IMR-90 (cell line): Measurements from ENCODE around the gene KLRC1. TPM values are rescaled to one million over a fixed set of nuclear protein-coding genes. Genes with fewer than 3 reads are reported as not detected.

ENCODE experiments used
- ATAC-seq: fragments of 200-7000 bp; cut with Tn5 transposase; 2 replicates; pipeline ENCODE4 v1.9.1; 2020; ENCODE audit warnings: low read depth, mild to moderate bottlenecking, moderate library complexity
- BruUV-seq: library from RNA; stranded (reverse); fragments of 400-500 nt; replicated peaks from 2 replicates; lab custom pipeline; 2021; lab: Mats Ljungman, UMichigan
- CTCF ChIA-PET: fragments of 300-600 bp; formaldehyde crosslinking; extraction: SDS; loops from one replicate; lab custom pipeline; 2021; ENCODE audit warnings: antibody characterized with exemption; lab: Yijun Ruan, JAX
- POLR2A ChIA-PET: fragments of 300-600 bp; sonication (Branson Sonifier 250); formaldehyde crosslinking; loops from one replicate; lab custom pipeline; 2022; ENCODE audit warnings: antibody characterized with exemption; ENCODE audit not compliant: unreplicated experiment; lab: Charles Lee
- DNase-seq: peaks from one replicate; pipeline ENCODE4 v3.0.0; 2013
- H2AFZ ChIP-seq: replicated peaks from 2 replicates; pipeline ENCODE3; 2013; ENCODE audit warnings: low read length, mild to moderate bottlenecking; ENCODE audit not compliant: poor library complexity
- H2AK5ac ChIP-seq: 2 replicates; pipeline ENCODE4 v1.6.1; 2013; ENCODE audit warnings: low read depth, low read length, inconsistent platforms
- H2AK9ac ChIP-seq: replicated peaks from 2 replicates; pipeline ENCODE3; 2013; ENCODE audit warnings: mild to moderate bottlenecking, low read depth, low read length, moderate library complexity; ENCODE audit not compliant: poor library complexity
- H2BK120ac ChIP-seq: 2 replicates; pipeline ENCODE4 v1.6.1; 2013; ENCODE audit warnings: low read depth, low read length, inconsistent platforms
- H2BK15ac ChIP-seq: 3 replicates; pipeline ENCODE4 v1.6.1; 2013; ENCODE audit warnings: low read depth, low read length, inconsistent platforms
- H2BK20ac ChIP-seq: 2 replicates; pipeline ENCODE4 v1.6.1; 2013; ENCODE audit warnings: low read depth, mild to moderate bottlenecking, inconsistent platforms, low read length, moderate library complexity
- H2BK5ac ChIP-seq: 2 replicates; pipeline ENCODE4 v1.6.1; 2013; ENCODE audit warnings: mild to moderate bottlenecking, low read depth, low read length, inconsistent platforms; ENCODE audit not compliant: poor library complexity, severe bottlenecking
- H3K14ac ChIP-seq: replicated peaks from 2 replicates; pipeline ENCODE4 v1.6.1; 2013; ENCODE audit warnings: low read depth, low read length, inconsistent platforms
- H3K18ac ChIP-seq: 2 replicates; pipeline ENCODE4 v1.6.1; 2013; ENCODE audit warnings: low read depth, low read length, control low read depth
- H3K23ac ChIP-seq: 2 replicates; pipeline ENCODE4 v1.6.1; 2013; ENCODE audit warnings: low read depth, low read length, inconsistent platforms
- H3K27ac ChIP-seq: 2 replicates; pipeline ENCODE4 v1.5.1; 2013; ENCODE audit warnings: mild to moderate bottlenecking, control low read depth, low read length; ENCODE audit not compliant: insufficient read depth
- H3K27me3 ChIP-seq: 2 replicates; pipeline ENCODE4 v1.6.1; 2013; ENCODE audit warnings: low read length; ENCODE audit not compliant: control insufficient read depth, insufficient read depth
- H3K36me3 ChIP-seq: 2 replicates; pipeline ENCODE4 v1.6.1; 2013; ENCODE audit warnings: low read length, mixed read lengths; ENCODE audit not compliant: control insufficient read depth, insufficient read depth
- H3K4ac ChIP-seq: 2 replicates; pipeline ENCODE4 v1.6.1; 2013; ENCODE audit warnings: low read depth, low read length, inconsistent platforms
- H3K4me1 ChIP-seq: 2 replicates; pipeline ENCODE4 v1.6.1; 2013; ENCODE audit warnings: low read length, mixed read lengths; ENCODE audit not compliant: control insufficient read depth, insufficient read depth
- H3K4me2 ChIP-seq: 2 replicates; pipeline ENCODE4 v1.6.1; 2013; ENCODE audit warnings: low read depth, mild to moderate bottlenecking, control low read depth, low read length, moderate library complexity
- H3K4me3 ChIP-seq: 2 replicates; pipeline ENCODE4 v1.5.1; 2013; ENCODE audit warnings: low read depth, mild to moderate bottlenecking, control low read depth, low read length, moderate library complexity; ENCODE audit not compliant: insufficient read depth
- H3K56ac ChIP-seq: 2 replicates; pipeline ENCODE4 v1.6.1; 2013; ENCODE audit warnings: low read length, inconsistent platforms; ENCODE audit not compliant: insufficient read depth; ENCODE audit errors: extremely low read depth
- H3K79me1 ChIP-seq, 2 experiments: 2 replicates each; pipeline ENCODE4 v1.6.1; 2013; ENCODE audit warnings: low read length in 2 of 2, inconsistent platforms in 1 of 2, low read depth in 1 of 2
- H3K9ac ChIP-seq: 2 replicates; pipeline ENCODE4 v1.6.1; 2013; ENCODE audit warnings: low read depth, low read length, control low read depth
- H3K9me1 ChIP-seq: 2 replicates; pipeline ENCODE4 v1.6.1; 2013; ENCODE audit warnings: low read length, inconsistent platforms; ENCODE audit not compliant: insufficient read depth
- H3K9me3 ChIP-seq: 2 replicates; pipeline ENCODE4 v1.6.1; 2013; ENCODE audit warnings: low read length; ENCODE audit not compliant: control insufficient read depth, insufficient read depth
- H4K20me1 ChIP-seq: 2 replicates; pipeline ENCODE4 v1.6.1; 2013; ENCODE audit warnings: low read length, inconsistent platforms; ENCODE audit not compliant: insufficient read depth
- H4K5ac ChIP-seq: 2 replicates; pipeline ENCODE4 v1.6.1; 2013; ENCODE audit warnings: mild to moderate bottlenecking, low read depth, low read length, control low read depth
- H4K8ac ChIP-seq, 2 experiments: 2 replicates each; pipeline ENCODE4 v1.6.1; 2013; ENCODE audit warnings: low read depth in 2 of 2, low read length in 2 of 2, control low read depth in 1 of 2, inconsistent platforms in 1 of 2
- H4K91ac ChIP-seq: 2 replicates; pipeline ENCODE4 v1.6.1; 2013; ENCODE audit warnings: low read depth, low read length, inconsistent platforms; ENCODE audit not compliant: insufficient read depth
- BHLHE40 ChIP-seq: fragments of 150-350 bp; IDR thresholded peaks from 2 replicates; pipeline ENCODE4 v1.6.1; 2016; ENCODE audit warnings: mild to moderate bottlenecking, low read depth, low read length
- CEBPB ChIP-seq: IDR thresholded peaks from 2 replicates; pipeline ENCODE4 v1.6.1; 2012; ENCODE audit warnings: low read depth, low read length, improper control_type of control experiment
- CHD1 ChIP-seq: IDR thresholded peaks from 2 replicates; pipeline ENCODE4 v1.6.1; 2012; ENCODE audit warnings: low read depth, low read length, improper control_type of control experiment
- FOS ChIP-seq: fragments of 150-350 bp; IDR thresholded peaks from 2 replicates; pipeline ENCODE4 v1.6.1; 2016; ENCODE audit warnings: low read depth, low read length
- MAFK ChIP-seq: IDR thresholded peaks from 2 replicates; pipeline ENCODE4 v1.6.1; 2012; ENCODE audit warnings: low read depth, low read length, improper control_type of control experiment
- MAZ ChIP-seq: IDR thresholded peaks from 2 replicates; pipeline ENCODE4 v1.6.1; 2012; ENCODE audit warnings: low read depth, mild to moderate bottlenecking, low read length, improper control_type of control experiment, moderate library complexity, borderline replicate concordance
- MXI1 ChIP-seq: IDR thresholded peaks from 2 replicates; pipeline ENCODE4 v1.6.1; 2012; ENCODE audit warnings: low read depth, mild to moderate bottlenecking, low read length, moderate library complexity, borderline replicate concordance
- NFE2L2 ChIP-seq: fragments of 150-350 bp; IDR thresholded peaks from 2 replicates; pipeline ENCODE4 v1.6.1; 2016; ENCODE audit warnings: low read depth, mild to moderate bottlenecking, low read length
- POLR2A ChIP-seq: IDR thresholded peaks from 2 replicates; pipeline ENCODE4 v1.6.1; 2012; ENCODE audit warnings: mild to moderate bottlenecking, low read depth, low read length
- RAD21 ChIP-seq: IDR thresholded peaks from 2 replicates; pipeline ENCODE4 v1.6.1; 2012; ENCODE audit warnings: low read length, improper control_type of control experiment
- RCOR1 ChIP-seq: IDR thresholded peaks from 2 replicates; pipeline ENCODE4 v1.6.1; 2012; ENCODE audit warnings: mild to moderate bottlenecking, low read length, improper control_type of control experiment; ENCODE audit not compliant: insufficient replicate concordance
- RFX5 ChIP-seq: IDR thresholded peaks from 2 replicates; pipeline ENCODE4 v1.8.0; 2012; ENCODE audit warnings: low read depth, mild to moderate bottlenecking, low read length, moderate library complexity
- SMC3 ChIP-seq: fragments of 150-350 bp; IDR thresholded peaks from 2 replicates; pipeline ENCODE4 v1.6.1; 2016; ENCODE audit warnings: low read depth, mild to moderate bottlenecking, antibody characterized with exemption, low read length, moderate library complexity
- WGBS, 2 experiments: methylation state at CpG; one replicate each; pipeline versions ENCODE4 v1.1.5 to v1.1.7; 2013; ENCODE audit warnings: missing lambda C conversion rate in 2 of 2; ENCODE audit not compliant: insufficient read length in 1 of 2; ENCODE audit errors: extremely low coverage in 2 of 2; 5-methylcytosine and 5-hydroxymethylcytosine counted together
- dilution Hi-C: fragments of 300-500 bp; cut with HindIII; formaldehyde crosslinking; loops from one replicate; pipeline ENCODE4 v1.14.3; 2018; ENCODE audit warnings: low sequenced_read_pairs; ENCODE audit not compliant: unreplicated experiment
- in situ Hi-C: fragments of 300-500 bp; cut with MboI; formaldehyde crosslinking; loops from 3 replicates; pipeline ENCODE4 v1.14.3; 2019; ENCODE audit warnings: low sequenced_read_pairs, inconsistent platforms, mixed read lengths
- intact Hi-C: fragments of 100-400 bp; cut with micrococcal nuclease; formaldehyde crosslinking; loops from 2 replicates; pipeline ENCODE4 v1.10.0; 2022
- polyA plus RNA-seq, 3 experiments: library from polyadenylated mRNA; depleted of rRNA; stranded (reverse); fragments of >200 nt; gene quantifications; 2 replicates each; pipeline ENCODE4 v1.2.3, GENCODE V29; 2012; ENCODE audit warnings: low replicate concordance in 1 of 3
- total RNA-seq: library from RNA; depleted of rRNA; stranded (reverse); fragments of >200 nt; gene quantifications from 2 replicates; pipeline ENCODE4 v1.2.3, GENCODE V29; 2012
- TF ChIP-seq, protein P1 (sequence below): conservative IDR thresholded peaks from 2 replicates; pipeline ENCODE4 v1.5.1; 2012; ENCODE audit warnings: mild to moderate bottlenecking, low read depth, low read length, improper control_type of control experiment
- TF ChIP-seq, protein P2 (sequence below): fragments of 150-350 bp; IDR thresholded peaks from 2 replicates; pipeline ENCODE4 v1.6.1; 2017; ENCODE audit warnings: mild to moderate bottlenecking, antibody characterized with exemption, low read length, low read depth
- TF ChIP-seq, protein P3 (sequence below): fragments of 150-350 bp; IDR thresholded peaks from 2 replicates; pipeline ENCODE4 v1.6.1; 2016; ENCODE audit warnings: low read depth, mild to moderate bottlenecking, low read length, moderate library complexity, borderline replicate concordance

The KLRC1 gene
- total and polyA plus RNA-seq, 2 of the 4 experiments (the other 2 are of a cell fraction): not detected

DNA sequence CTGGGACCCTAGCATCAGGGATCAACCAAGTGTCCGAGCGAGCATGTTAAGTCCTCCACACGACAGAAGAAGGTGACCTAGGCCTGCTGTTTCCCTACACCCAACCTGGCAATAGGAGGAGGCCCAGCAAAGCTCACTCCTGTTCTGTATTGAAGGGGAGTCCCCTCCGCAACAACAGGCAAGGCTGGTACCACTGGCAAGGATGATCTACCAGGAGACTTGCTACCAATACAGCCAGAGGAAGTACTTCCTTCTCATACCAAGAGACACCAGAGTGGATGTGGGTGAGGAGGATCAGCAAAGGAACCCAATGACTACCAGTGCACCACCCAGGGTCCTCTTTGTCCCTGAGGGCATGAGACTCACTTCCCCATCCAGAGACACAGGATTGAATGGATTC lies 4.9 kb downstream of the KLRC1 start:
- in situ Hi-C loops (no loop called here), intact Hi-C loops (no loop called here), dilution Hi-C loops (no loop called here)
- no peak overlapping the region for H4K8ac ChIP-seq
- H3K9me3 ChIP-seq: no peaks in the 10 kb centered on the region
- H4K5ac ChIP-seq: no peak overlapping the region
- no peak overlapping the region for H2BK20ac ChIP-seq
- ChIA-PET POLR2A (no interaction called here), CTCF (no interaction called here)
- H2BK120ac ChIP-seq: no peak overlapping the region
- no peaks in the 10 kb centered on the region for H3K36me3 ChIP-seq
- no peaks in the 10 kb centered on the region for H3K27me3 ChIP-seq
- H3K4me1 ChIP-seq: no peaks in the 10 kb centered on the region
- no peak overlapping the region for H3K18ac ChIP-seq
- no peak overlapping the region for H4K91ac ChIP-seq
- H3K56ac ChIP-seq: no peak overlapping the region
- no peaks in the 10 kb centered on the region for H3K9me1 ChIP-seq
- no peak overlapping the region for H2AK9ac ChIP-seq
- no peak overlapping the region for H2AFZ ChIP-seq
- no peak overlapping the region for H2BK15ac ChIP-seq
- H3K79me1 ChIP-seq: no peaks in the 10 kb centered on the region
- H3K14ac ChIP-seq: no peak overlapping the region
- H2BK5ac ChIP-seq: no peak overlapping the region
- no peak overlapping the region for H3K23ac ChIP-seq
- no CpG with 5 or more reads among the region's 4 CpGs for WGBS, 2 experiments
- no peak overlapping the region for H2AK5ac ChIP-seq
- no peak overlapping the region for H3K4me3 ChIP-seq
- H3K9ac ChIP-seq: no peak overlapping the region
- BruUV-seq: no TSS peak
- DNase-seq (no peak), ATAC-seq (no peak)
- H3K4me2 ChIP-seq: no peak overlapping the region
- no peaks in the 10 kb centered on the region for H4K20me1 ChIP-seq
- TF ChIP-seq MXI1 (no peak), NFE2L2 (no peak), RFX5 (no peak), MAZ (no peak), RAD21 (no peak), CHD1 (no peak), CEBPB (no peak), SMC3 (no peak), FOS (no peak), RCOR1 (no peak), MAFK (no peak), POLR2A (no peak), BHLHE40 (no peak)
- TF ChIP-seq, protein P1, sequence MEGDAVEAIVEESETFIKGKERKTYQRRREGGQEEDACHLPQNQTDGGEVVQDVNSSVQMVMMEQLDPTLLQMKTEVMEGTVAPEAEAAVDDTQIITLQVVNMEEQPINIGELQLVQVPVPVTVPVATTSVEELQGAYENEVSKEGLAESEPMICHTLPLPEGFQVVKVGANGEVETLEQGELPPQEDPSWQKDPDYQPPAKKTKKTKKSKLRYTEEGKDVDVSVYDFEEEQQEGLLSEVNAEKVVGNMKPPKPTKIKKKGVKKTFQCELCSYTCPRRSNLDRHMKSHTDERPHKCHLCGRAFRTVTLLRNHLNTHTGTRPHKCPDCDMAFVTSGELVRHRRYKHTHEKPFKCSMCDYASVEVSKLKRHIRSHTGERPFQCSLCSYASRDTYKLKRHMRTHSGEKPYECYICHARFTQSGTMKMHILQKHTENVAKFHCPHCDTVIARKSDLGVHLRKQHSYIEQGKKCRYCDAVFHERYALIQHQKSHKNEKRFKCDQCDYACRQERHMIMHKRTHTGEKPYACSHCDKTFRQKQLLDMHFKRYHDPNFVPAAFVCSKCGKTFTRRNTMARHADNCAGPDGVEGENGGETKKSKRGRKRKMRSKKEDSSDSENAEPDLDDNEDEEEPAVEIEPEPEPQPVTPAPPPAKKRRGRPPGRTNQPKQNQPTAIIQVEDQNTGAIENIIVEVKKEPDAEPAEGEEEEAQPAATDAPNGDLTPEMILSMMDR: no peak
- TF ChIP-seq, protein P2, sequence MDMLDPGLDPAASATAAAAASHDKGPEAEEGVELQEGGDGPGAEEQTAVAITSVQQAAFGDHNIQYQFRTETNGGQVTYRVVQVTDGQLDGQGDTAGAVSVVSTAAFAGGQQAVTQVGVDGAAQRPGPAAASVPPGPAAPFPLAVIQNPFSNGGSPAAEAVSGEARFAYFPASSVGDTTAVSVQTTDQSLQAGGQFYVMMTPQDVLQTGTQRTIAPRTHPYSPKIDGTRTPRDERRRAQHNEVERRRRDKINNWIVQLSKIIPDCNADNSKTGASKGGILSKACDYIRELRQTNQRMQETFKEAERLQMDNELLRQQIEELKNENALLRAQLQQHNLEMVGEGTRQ: no peak
- TF ChIP-seq, protein P3, sequence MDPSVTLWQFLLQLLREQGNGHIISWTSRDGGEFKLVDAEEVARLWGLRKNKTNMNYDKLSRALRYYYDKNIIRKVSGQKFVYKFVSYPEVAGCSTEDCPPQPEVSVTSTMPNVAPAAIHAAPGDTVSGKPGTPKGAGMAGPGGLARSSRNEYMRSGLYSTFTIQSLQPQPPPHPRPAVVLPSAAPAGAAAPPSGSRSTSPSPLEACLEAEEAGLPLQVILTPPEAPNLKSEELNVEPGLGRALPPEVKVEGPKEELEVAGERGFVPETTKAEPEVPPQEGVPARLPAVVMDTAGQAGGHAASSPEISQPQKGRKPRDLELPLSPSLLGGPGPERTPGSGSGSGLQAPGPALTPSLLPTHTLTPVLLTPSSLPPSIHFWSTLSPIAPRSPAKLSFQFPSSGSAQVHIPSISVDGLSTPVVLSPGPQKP: no peak
- H3K4ac ChIP-seq: no peak overlapping the region
- no peak overlapping the region for H3K27ac ChIP-seq
